ENCODE measurements around the gene ATP4B.

ATP4B gene

GRCh38 chr13:113657851-113658741, at the start of gene ATP4B:
ATP4B (minus strand) TSS chr13:113658198; CDS start chr13:113658144, 54 bp downstream.
- no peaks in the 10 kb centered on the region for H3K27me3 ChIP-seq (ENCODE audit: control insufficient read depth, insufficient read depth, low read length)
- H3K9me3 ChIP-seq (ENCODE audit: control insufficient read depth, insufficient read depth, low read depth, low read length) = peaks cover 9% of the 10 kb centered on the region; the same call in 1 of the 2 replicates
- H3K36me3 ChIP-seq (ENCODE audit: control insufficient read depth, insufficient read depth, low read length) = no peaks in the 10 kb centered on the region
- H3K9ac ChIP-seq (ENCODE audit: low read length) = no peak within 1 kb of the TSS
- no peak within 1 kb of the TSS for H3K27ac ChIP-seq (ENCODE audit: low read depth, low read length)
- H3K4me1 ChIP-seq (ENCODE audit: control insufficient read depth, insufficient read depth, low read length) = no peaks in the 10 kb centered on the region
- H3K4me3 ChIP-seq (ENCODE audit: low read depth, low read length) = no peak within 1 kb of the TSS

GRCh38 chr13:113672002-113672651, 14.1 kb upstream of the ATP4B start:
- Histone ChIP-seq H3K4me1 (ENCODE audit: control insufficient read depth, insufficient read depth, low read length) (no peaks in the 10 kb centered on the region), H3K4me3 (ENCODE audit: low read depth, low read length) (no peak overlapping the region), H3K36me3 (ENCODE audit: control insufficient read depth, insufficient read depth, low read length) (no peaks in the 10 kb centered on the region), H3K9me3 (ENCODE audit: control insufficient read depth, insufficient read depth, low read depth, low read length) (no peaks in the 10 kb centered on the region), H3K27me3 (ENCODE audit: control insufficient read depth, insufficient read depth, low read length) (no peaks in the 10 kb centered on the region), H3K27ac (ENCODE audit: low read depth, low read length) (no peak overlapping the region), H3K9ac (ENCODE audit: low read length) (no peak overlapping the region)

GRCh38 chr13:113671066-113672001, 13.3 kb upstream of the ATP4B start:
- Histone ChIP-seq H3K27me3 (ENCODE audit: control insufficient read depth, insufficient read depth, low read length) (no peaks in the 10 kb centered on the region), H3K9me3 (ENCODE audit: control insufficient read depth, insufficient read depth, low read depth, low read length) (no peaks in the 10 kb centered on the region), H3K9ac (ENCODE audit: low read length) (no peak overlapping the region), H3K27ac (ENCODE audit: low read depth, low read length) (no peak overlapping the region), H3K4me1 (ENCODE audit: control insufficient read depth, insufficient read depth, low read length) (no peaks in the 10 kb centered on the region), H3K4me3 (ENCODE audit: low read depth, low read length) (no peak overlapping the region), H3K36me3 (ENCODE audit: control insufficient read depth, insufficient read depth, low read length) (no peaks in the 10 kb centered on the region)

- Histone ChIP-seq H3K4me1 (ENCODE audit: control insufficient read depth, insufficient read depth, low read length) (no peaks in the 10 kb centered on the region), H3K27me3 (ENCODE audit: control insufficient read depth, insufficient read depth, low read length) (no peaks in the 10 kb centered on the region), H3K36me3 (ENCODE audit: control insufficient read depth, insufficient read depth, low read length) (no peaks in the 10 kb centered on the region), H3K9me3 (ENCODE audit: control insufficient read depth, insufficient read depth, low read depth, low read length) (no peaks in the 10 kb centered on the region), H3K4me3 (ENCODE audit: low read depth, low read length) (no peak overlapping the region), H3K9ac (ENCODE audit: low read length) (no peak overlapping the region), H3K27ac (ENCODE audit: low read depth, low read length) (no peak overlapping the region)
These were observed 12.5 kb upstream of the ATP4B start for GRCh38 chr13:113670541-113670940.

GRCh38 chr13:113669755-113670341, 11.8 kb upstream of the ATP4B start:
- Histone ChIP-seq H3K9me3 (ENCODE audit: control insufficient read depth, insufficient read depth, low read depth, low read length) (no peaks in the 10 kb centered on the region), H3K27me3 (ENCODE audit: control insufficient read depth, insufficient read depth, low read length) (no peaks in the 10 kb centered on the region), H3K9ac (ENCODE audit: low read length) (no peak overlapping the region), H3K4me1 (ENCODE audit: control insufficient read depth, insufficient read depth, low read length) (no peaks in the 10 kb centered on the region), H3K4me3 (ENCODE audit: low read depth, low read length) (no peak overlapping the region), H3K36me3 (ENCODE audit: control insufficient read depth, insufficient read depth, low read length) (no peaks in the 10 kb centered on the region), H3K27ac (ENCODE audit: low read depth, low read length) (no peak overlapping the region)

- Histone ChIP-seq H3K9ac (ENCODE audit: low read length) (no peak overlapping the region), H3K4me1 (ENCODE audit: control insufficient read depth, insufficient read depth, low read length) (no peaks in the 10 kb centered on the region), H3K27ac (ENCODE audit: low read depth, low read length) (no peak overlapping the region), H3K36me3 (ENCODE audit: control insufficient read depth, insufficient read depth, low read length) (no peaks in the 10 kb centered on the region), H3K27me3 (ENCODE audit: control insufficient read depth, insufficient read depth, low read length) (no peaks in the 10 kb centered on the region), H3K9me3 (ENCODE audit: control insufficient read depth, insufficient read depth, low read depth, low read length) (no peaks in the 10 kb centered on the region), H3K4me3 (ENCODE audit: low read depth, low read length) (no peak overlapping the region)
These were observed 11.3 kb upstream of the ATP4B start for GRCh38 chr13:113669231-113669754.

- H3K9ac ChIP-seq (ENCODE audit: low read length) = no peak overlapping the region
- H3K36me3 ChIP-seq (ENCODE audit: control insufficient read depth, insufficient read depth, low read length) = no peaks in the 10 kb centered on the region
- H3K27me3 ChIP-seq (ENCODE audit: control insufficient read depth, insufficient read depth, low read length) = no peaks in the 10 kb centered on the region
- H3K4me3 ChIP-seq (ENCODE audit: low read depth, low read length) = no peak overlapping the region
- H3K27ac ChIP-seq (ENCODE audit: low read depth, low read length) = no peak overlapping the region
- no peaks in the 10 kb centered on the region for H3K4me1 ChIP-seq (ENCODE audit: control insufficient read depth, insufficient read depth, low read length)
- H3K9me3 ChIP-seq (ENCODE audit: control insufficient read depth, insufficient read depth, low read depth, low read length) = no peaks in the 10 kb centered on the region
These were observed 10.5 kb upstream of the ATP4B start for GRCh38 chr13:113668491-113668971.

- Histone ChIP-seq H3K4me3 (ENCODE audit: low read depth, low read length) (no peak overlapping the region), H3K9me3 (ENCODE audit: control insufficient read depth, insufficient read depth, low read depth, low read length) (no peaks in the 10 kb centered on the region), H3K27me3 (ENCODE audit: control insufficient read depth, insufficient read depth, low read length) (no peaks in the 10 kb centered on the region), H3K27ac (ENCODE audit: low read depth, low read length) (no peak overlapping the region), H3K36me3 (ENCODE audit: control insufficient read depth, insufficient read depth, low read length) (no peaks in the 10 kb centered on the region), H3K9ac (ENCODE audit: low read length) (no peak overlapping the region), H3K4me1 (ENCODE audit: control insufficient read depth, insufficient read depth, low read length) (no peaks in the 10 kb centered on the region)
These were observed 9.9 kb upstream of the ATP4B start for GRCh38 chr13:113667771-113668490.

GRCh38 chr13:113666951-113667701, 9.1 kb upstream of the ATP4B start, which contains the start of gene GRK1:
GRK1 (plus strand) TSS chr13:113667219; CDS start chr13:113667387, 168 bp downstream.
- Histone ChIP-seq H3K4me3 (ENCODE audit: low read depth, low read length) (no peak within 1 kb of the TSS), H3K9me3 (ENCODE audit: control insufficient read depth, insufficient read depth, low read depth, low read length) (peaks cover 1% of the 10 kb centered on the region; the same call in 1 of the 2 replicates), H3K4me1 (ENCODE audit: control insufficient read depth, insufficient read depth, low read length) (no peaks in the 10 kb centered on the region), H3K9ac (ENCODE audit: low read length) (no peak within 1 kb of the TSS), H3K27ac (ENCODE audit: low read depth, low read length) (no peak within 1 kb of the TSS), H3K36me3 (ENCODE audit: control insufficient read depth, insufficient read depth, low read length) (no peaks in the 10 kb centered on the region), H3K27me3 (ENCODE audit: control insufficient read depth, insufficient read depth, low read length) (no peaks in the 10 kb centered on the region)
